ENCODE data around the gene MAD2L2. TPM values are rescaled to one million over a fixed set of nuclear protein-coding genes. Genes with fewer than 3 reads are reported as not detected.

The MAD2L2 gene
- total and polyA plus RNA-seq, 7 donors: 25.9 to 61.8 (median 39.0) TPM

- intact Hi-C loops (cut with DNase I): no loop called here
- H3K4me3 ChIP-seq: no peak overlapping the region
- peaks cover 0 to 39% (median 24%) of the 10 kb centered on the region in 3 donors for H3K27me3 ChIP-seq (ENCODE audit: insufficient read depth in 3 of 3, low read length in 2 of 3)
- DNase-seq: no peak
- WGBS, 3 donors: 33 to 41% (median 33%) methylated on average over 15 of the region's 15 CpGs
- H3K4me1 ChIP-seq: no peaks in the 10 kb centered on the region
- no peaks in the 10 kb centered on the region for H3K36me3 ChIP-seq (ENCODE audit: insufficient read depth in 1 of 2, low read depth in 1 of 2)
- TF ChIP-seq CTCF (IDR thresholded peaks at IDR 0.05): no peak
- no peaks in the 10 kb centered on the region for H3K9me3 ChIP-seq
- ATAC-seq: no peak
- no peak overlapping the region for H3K27ac ChIP-seq
Observed at GRCh38 chr1:11629184-11630016, 51.5 kb downstream of the MAD2L2 start.

GRCh38 chr1:11628767-11629166, 52.2 kb downstream of the MAD2L2 start:
- H3K4me1 ChIP-seq: no peaks in the 10 kb centered on the region
- DNase-seq: no peak
- 89 to 94% (median 91%) methylated on average over 7 of the region's 7 CpGs for WGBS, 3 donors
- no peak for TF ChIP-seq CTCF (IDR thresholded peaks at IDR 0.05)
- peaks cover 0 to 34% (median 24%) of the 10 kb centered on the region in 3 donors for H3K27me3 ChIP-seq (ENCODE audit: insufficient read depth in 3 of 3, low read length in 2 of 3)
- H3K27ac ChIP-seq: no peak overlapping the region
- H3K9me3 ChIP-seq: no peaks in the 10 kb centered on the region
- intact Hi-C loops (cut with DNase I): no loop called here
- H3K4me3 ChIP-seq: no peak overlapping the region
- no peak for ATAC-seq
- no peaks in the 10 kb centered on the region for H3K36me3 ChIP-seq (ENCODE audit: insufficient read depth in 1 of 2, low read depth in 1 of 2)

- Histone ChIP-seq H3K36me3 (ENCODE audit: insufficient read depth in 1 of 2, low read depth in 1 of 2) (no peaks in the 10 kb centered on the region), H3K27me3 (ENCODE audit: insufficient read depth in 3 of 3, low read length in 2 of 3) (peaks cover 0 to 35% (median 23%) of the 10 kb centered on the region in 3 donors), H3K27ac (no peak overlapping the region), H3K9me3 (no peaks in the 10 kb centered on the region), H3K4me1 (no peaks in the 10 kb centered on the region), H3K4me3 (no peak overlapping the region)
- DNase-seq: no peak
- WGBS, 3 donors: 63 to 71% (median 66%) methylated on average over 3 of the region's 3 CpGs
- intact Hi-C loops (cut with DNase I): no loop called here
- no peak for TF ChIP-seq CTCF (IDR thresholded peaks at IDR 0.05)
- ATAC-seq: no peak
Observed at GRCh38 chr1:11626551-11626950, 54.4 kb downstream of the MAD2L2 start.

Other genes with a start within 250 kb of the MAD2L2 start
- under 1 TPM in 1 of 4 donors, not detected in 3; 0.04 TPM for gene DISP3, start 202.0 kb downstream of the MAD2L2 start, total RNA-seq
- gene DISP3, start 202.0 kb downstream of the MAD2L2 start, polyA plus RNA-seq: under 1 TPM; 0.01 to 0.03 (median 0.01) TPM
- 1 to 10 TPM; 1.2 to 3.5 (median 2.3) TPM for gene FBXO2, start 26.7 kb downstream of the MAD2L2 start, total RNA-seq
- gene FBXO2, start 26.7 kb downstream of the MAD2L2 start, polyA plus RNA-seq: 10 to 100 TPM in 1 of 3 donors, 1 to 10 TPM in 1, under 1 TPM in 1; 0.35 to 20.9 (median 1.1) TPM
- gene FBXO44, start 26.3 kb downstream of the MAD2L2 start, total RNA-seq: 1 to 10 TPM; 2.9 to 8.4 (median 4.6) TPM
- gene FBXO44, start 26.3 kb downstream of the MAD2L2 start, polyA plus RNA-seq: 1 to 10 TPM; 3.6 to 5.0 (median 3.8) TPM
- 10 to 100 TPM; 10.2 to 17.3 (median 13.1) TPM for gene FBXO6, start 16.9 kb downstream of the MAD2L2 start, total RNA-seq
- 10 to 100 TPM; 10.2 to 27.1 (median 21.4) TPM for gene FBXO6, start 16.9 kb downstream of the MAD2L2 start, polyA plus RNA-seq
- gene DRAXIN, start 10.6 kb upstream of the MAD2L2 start, total RNA-seq: under 1 TPM in 1 of 4 donors, not detected in 3; 0.04 TPM
- under 1 TPM in 2 of 3 donors, not detected in 1; 0.01 to 0.65 TPM for gene DRAXIN, start 10.6 kb upstream of the MAD2L2 start, polyA plus RNA-seq
- 10 to 100 TPM; 28.5 to 46.0 (median 42.2) TPM for gene AGTRAP, start 55.0 kb upstream of the MAD2L2 start, total RNA-seq
- gene AGTRAP, start 55.0 kb upstream of the MAD2L2 start, polyA plus RNA-seq: 100 to 1,000 TPM in 2 of 3 donors, 10 to 100 TPM in 1; 36.9 to 179 (median 138) TPM
- 1 to 10 TPM; 1.8 to 5.3 (median 3.4) TPM for gene C1orf167, start 81.0 kb upstream of the MAD2L2 start, total RNA-seq
- 1 to 10 TPM; 1.9 to 2.5 (median 2.1) TPM for gene C1orf167, start 81.0 kb upstream of the MAD2L2 start, polyA plus RNA-seq
- 10 to 100 TPM; 12.7 to 26.2 (median 17.6) TPM for gene MTHFR, start 124.8 kb upstream of the MAD2L2 start, total RNA-seq
- 10 to 100 TPM in 1 of 3 donors, 1 to 10 TPM in 2; 5.8 to 21.7 (median 8.6) TPM for gene MTHFR, start 124.8 kb upstream of the MAD2L2 start, polyA plus RNA-seq
- gene CLCN6, start 125.0 kb upstream of the MAD2L2 start, total RNA-seq: 10 to 100 TPM in 1 of 4 donors, 1 to 10 TPM in 3; 5.5 to 17.5 (median 8.1) TPM
- 10 to 100 TPM in 1 of 3 donors, 1 to 10 TPM in 2; 6.0 to 12.0 (median 8.3) TPM for gene CLCN6, start 125.0 kb upstream of the MAD2L2 start, polyA plus RNA-seq
- gene NPPA, start 166.6 kb upstream of the MAD2L2 start, total RNA-seq: 1 to 10 TPM in 2 of 4 donors, under 1 TPM in 2; 0.28 to 2.1 (median 0.92) TPM
- 1 to 10 TPM in 1 of 3 donors, under 1 TPM in 2; 0.08 to 3.6 (median 0.13) TPM for gene NPPA, start 166.6 kb upstream of the MAD2L2 start, polyA plus RNA-seq
- under 1 TPM in 1 of 4 donors, not detected in 3; 0.39 TPM for gene NPPB, start 177.8 kb upstream of the MAD2L2 start, total RNA-seq
- gene NPPB, start 177.8 kb upstream of the MAD2L2 start, polyA plus RNA-seq: 1 to 10 TPM in 1 of 3 donors, under 1 TPM in 1, not detected in 1; 0.37 to 1.6 TPM
- gene KIAA2013, start 245.3 kb upstream of the MAD2L2 start, total RNA-seq: 10 to 100 TPM; 29.7 to 35.8 (median 33.4) TPM
- gene KIAA2013, start 245.3 kb upstream of the MAD2L2 start, polyA plus RNA-seq: 10 to 100 TPM; 24.4 to 79.7 (median 34.7) TPM